Testis (tissue), 3 donors: ENCODE data around the gene AOC3. TPM values are rescaled to one million over a fixed set of nuclear protein-coding genes. Genes with fewer than 3 reads are reported as not detected.

Experiments used
- DNase-seq: peaks from one replicate; pipeline ENCODE4 v3.0.0-alpha.2; 2019
- H3K27ac ChIP-seq, 2 donors: fragments of 200-600 bp; sonication (generic); one replicate each; pipeline ENCODE4 v1.5.1; 2019
- H3K27me3 ChIP-seq: fragments of 200-600 bp; sonication (generic); one replicate; pipeline ENCODE4 v1.5.1; 2019
- H3K36me3 ChIP-seq: fragments of 200-600 bp; sonication (generic); one replicate; pipeline ENCODE4 v1.5.1; 2017; ENCODE audit warnings: low read depth; ENCODE audit errors: missing control alignments
- H3K4me1 ChIP-seq: fragments of 200-600 bp; sonication (generic); one replicate; pipeline ENCODE4 v1.5.1; 2019
- H3K4me3 ChIP-seq, 2 donors: fragments of 200-600 bp; sonication (generic); one replicate each; pipeline ENCODE4 v1.5.1; 2017 to 2019
- H3K9me3 ChIP-seq: fragments of 200-600 bp; sonication (generic); one replicate; pipeline ENCODE4 v1.5.1; 2017
- CTCF ChIP-seq, 3 experiments: fragments of 450-650 bp in 2 of 3; fragments of 200-600 bp in 1 of 3; sonication (generic) in 1 of 3; IDR thresholded peaks; one replicate each; pipeline ENCODE4 v1.5.1; 2016 to 2019; ENCODE audit warnings: antibody characterized with exemption in 3 of 3, mild to moderate bottlenecking in 2 of 3, moderate library complexity in 1 of 3
- POLR2A ChIP-seq: fragments of 450-650 bp; IDR thresholded peaks from one replicate; pipeline ENCODE4 v1.6.1; 2017; ENCODE audit warnings: antibody characterized with exemption, mild to moderate bottlenecking, moderate library complexity
- WGBS, 2 donors: methylation state at CpG; one replicate each; pipeline ENCODE4 v1.1.5; 2018; 5-methylcytosine and 5-hydroxymethylcytosine counted together
- intact Hi-C: fragments of 100-400 bp; cut with DNase I; formaldehyde crosslinking; loops from one replicate; pipeline ENCODE4 v1.15.1; 2023; ENCODE audit warnings: low total_unique reads
- microRNA-seq, 2 donors: library from miRNA; unstranded; fragments of <30 nt; microRNA quantifications; one replicate each; pipeline ENCODE4, GENCODE V29; 2016; ENCODE audit warnings: borderline number of aligned reads in 2 of 2, borderline replicate concordance in 1 of 2
- polyA plus RNA-seq: library from polyadenylated mRNA; stranded (reverse); fragments of 350-450 nt; fragmentation: Illumina TruSeq; extraction: RNeasy Lipid Tissue Mini Kit (QIAGEN cat#74804); gene quantifications from one replicate; pipeline ENCODE4 v1.2.3, GENCODE V29; 2014; ENCODE audit warnings: low read depth, low replicate concordance; ENCODE audit not compliant: insufficient read depth
- small RNA-seq, 2 donors: library from RNA; depleted of rRNA; stranded (forward); fragments of <200 nt; gene quantifications; one replicate each; pipeline ENCODE3, GENCODE V24; 2016
- total RNA-seq, 2 donors: library from RNA; depleted of rRNA; stranded (reverse); fragments of >200 nt; gene quantifications; one replicate each; pipeline ENCODE4 v1.2.3, GENCODE V29; 2016

AOC3 gene
- total and polyA plus RNA-seq, 3 donors from 2014 or later = 14.3 to 46.4 (median 14.8) TPM

GRCh38 chr17:42901535-42902229 lies 50.7 kb downstream of the AOC3 start:
- 79 to 85% methylated on average over 10 of the region's 10 CpGs for WGBS, 2 donors
- no peak overlapping the region for H3K4me3 ChIP-seq
- no peaks in the 10 kb centered on the region for H3K36me3 ChIP-seq
- no peak for DNase-seq
- no peaks in the 10 kb centered on the region for H3K4me1 ChIP-seq
- H3K9me3 ChIP-seq = no peaks in the 10 kb centered on the region
- no peaks in the 10 kb centered on the region for H3K27me3 ChIP-seq
- no peak overlapping the region for H3K27ac ChIP-seq
- TF ChIP-seq CTCF (IDR thresholded peaks at IDR 0.05) = no peak
- intact Hi-C loops = no loop called here

DNA sequence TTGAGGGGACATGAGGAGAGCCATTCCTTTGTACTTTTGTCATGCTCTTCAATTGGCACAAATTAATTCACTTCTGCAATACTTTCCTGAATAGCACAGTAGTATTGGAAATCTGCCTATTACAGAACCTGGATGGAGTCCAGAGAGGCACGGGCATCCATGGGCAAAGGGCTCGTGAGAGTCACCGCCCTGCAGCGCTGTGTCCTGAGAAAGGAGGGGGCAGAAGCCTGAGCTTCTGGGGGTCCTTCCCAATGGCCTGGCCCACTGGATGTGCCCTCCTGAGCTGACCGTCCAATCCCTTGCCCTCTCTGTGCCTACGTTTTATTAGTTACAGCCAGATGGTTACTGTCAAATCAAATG lies 53.1 kb downstream of the AOC3 start:
- Histone ChIP-seq H3K4me3 (no peak overlapping the region), H3K9me3 (no peaks in the 10 kb centered on the region), H3K36me3 (no peaks in the 10 kb centered on the region), H3K27me3 (no peaks in the 10 kb centered on the region), H3K4me1 (no peaks in the 10 kb centered on the region), H3K27ac (no peak overlapping the region)
- no peak for DNase-seq
- intact Hi-C loops = no loop called here
- TF ChIP-seq CTCF (IDR thresholded peaks at IDR 0.05) = no peak
- no peak for TF ChIP-seq POLR2A
- WGBS, 2 donors = 83 to 84% methylated on average over 6 of the region's 6 CpGs

GRCh38 chr17:42906772-42907446 lies 55.9 kb downstream of the AOC3 start:
- TF ChIP-seq POLR2A = no peak
- TF ChIP-seq CTCF (IDR thresholded peaks at IDR 0.05) = no peak
- H3K4me1 ChIP-seq = no peaks in the 10 kb centered on the region
- no peaks in the 10 kb centered on the region for H3K9me3 ChIP-seq
- H3K27me3 ChIP-seq = no peaks in the 10 kb centered on the region
- H3K36me3 ChIP-seq = no peaks in the 10 kb centered on the region
- no peak overlapping the region for H3K4me3 ChIP-seq
- intact Hi-C loops = no loop called here
- WGBS, 2 donors = 80 to 81% methylated on average over 8 of the region's 8 CpGs
- DNase-seq = no peak
- H3K27ac ChIP-seq = no peak overlapping the region

Small RNA genes lying within 50 kb of the gene (microRNA-seq; reads per million reads assigned to microRNA genes)
- gene MIR6781 = 0 reads per million in 2 donors

Small RNA genes lying within 50 kb of the gene (small RNA-seq; reads per million reads assigned to genes)
- gene MIR6781 = 0 reads per million in 2 donors
- 0 reads per million in 2 donors for gene RNU6-287P

Other genes starting within 250 kb of the AOC3 start
- 100 to 1,000 TPM; 140 to 154 TPM for gene RETREG3, start 241.8 kb upstream of the AOC3 start, total RNA-seq
- 62.3 TPM for gene RETREG3, start 241.8 kb upstream of the AOC3 start, polyA plus RNA-seq
- 100 to 1,000 TPM; 209 to 265 TPM for gene TUBG1, start 241.5 kb upstream of the AOC3 start, total RNA-seq
- gene TUBG1, start 241.5 kb upstream of the AOC3 start, polyA plus RNA-seq = 411 TPM
- 10 to 100 TPM; 50.4 to 57.5 TPM for gene TUBG2, start 191.9 kb upstream of the AOC3 start, total RNA-seq
- gene TUBG2, start 191.9 kb upstream of the AOC3 start, polyA plus RNA-seq = 30.6 TPM
- 10 to 100 TPM; 65.8 to 67.3 TPM for gene PLEKHH3, start 174.2 kb upstream of the AOC3 start, total RNA-seq
- gene PLEKHH3, start 174.2 kb upstream of the AOC3 start, polyA plus RNA-seq = 42.8 TPM
- 10 to 100 TPM in 1 of 2 donors, 1 to 10 TPM in 1; 9.8 to 14.3 TPM for gene CCR10, start 169.4 kb upstream of the AOC3 start, total RNA-seq
- gene CCR10, start 169.4 kb upstream of the AOC3 start, polyA plus RNA-seq = 2.9 TPM
- 10 to 100 TPM in 1 of 2 donors, 1 to 10 TPM in 1; 9.0 to 10.3 TPM for gene CNTNAP1, start 168.7 kb upstream of the AOC3 start, total RNA-seq
- 6.0 TPM for gene CNTNAP1, start 168.7 kb upstream of the AOC3 start, polyA plus RNA-seq
- 10 to 100 TPM; 53.7 to 59.4 TPM for gene EZH1, start 106.2 kb upstream of the AOC3 start, total RNA-seq
- gene EZH1, start 106.2 kb upstream of the AOC3 start, polyA plus RNA-seq = 28.1 TPM
- gene RAMP2, start 90.0 kb upstream of the AOC3 start, total RNA-seq = 10 to 100 TPM in 1 of 2 donors, 1 to 10 TPM in 1; 6.9 to 14.6 TPM
- gene RAMP2, start 90.0 kb upstream of the AOC3 start, polyA plus RNA-seq = 38.2 TPM
- gene VPS25, start 77.8 kb upstream of the AOC3 start, total RNA-seq = 10 to 100 TPM; 48.3 to 51.8 TPM
- gene VPS25, start 77.8 kb upstream of the AOC3 start, polyA plus RNA-seq = 64.1 TPM
- 1 to 10 TPM; 1.4 to 2.3 TPM for gene WNK4, start 70.6 kb upstream of the AOC3 start, total RNA-seq
- 2.8 TPM for gene WNK4, start 70.6 kb upstream of the AOC3 start, polyA plus RNA-seq
- gene COA3, start 52.5 kb upstream of the AOC3 start, total RNA-seq = 10 to 100 TPM; 43.0 to 49.2 TPM
- gene COA3, start 52.5 kb upstream of the AOC3 start, polyA plus RNA-seq = 52.7 TPM
- gene CNTD1, start 52.3 kb upstream of the AOC3 start, total RNA-seq = 10 to 100 TPM; 21.2 to 49.1 TPM
- gene CNTD1, start 52.3 kb upstream of the AOC3 start, polyA plus RNA-seq = 114 TPM
- gene BECN1, start 26.9 kb upstream of the AOC3 start, total RNA-seq = 100 to 1,000 TPM; 100 to 111 TPM
- 74.2 TPM for gene BECN1, start 26.9 kb upstream of the AOC3 start, polyA plus RNA-seq
- gene PSME3, start 17.8 kb upstream of the AOC3 start, total RNA-seq = 10 to 100 TPM; 79.7 to 92.1 TPM
- 135 TPM for gene PSME3, start 17.8 kb upstream of the AOC3 start, polyA plus RNA-seq
- gene AOC2, start 6.6 kb upstream of the AOC3 start, total RNA-seq = 10 to 100 TPM; 10.3 to 14.6 TPM
- 5.7 TPM for gene AOC2, start 6.6 kb upstream of the AOC3 start, polyA plus RNA-seq
- gene G6PC1, start 49.6 kb downstream of the AOC3 start, total RNA-seq = under 1 TPM in 1 of 2 donors, not detected in 1; 0.06 TPM
- 0.26 TPM for gene G6PC1, start 49.6 kb downstream of the AOC3 start, polyA plus RNA-seq
- 10 to 100 TPM; 62.0 to 84.3 TPM for gene AARSD1, start 113.3 kb downstream of the AOC3 start, total RNA-seq
- 184 TPM for gene AARSD1, start 113.3 kb downstream of the AOC3 start, polyA plus RNA-seq
- gene PTGES3L, start 128.9 kb downstream of the AOC3 start, total RNA-seq = 1 to 10 TPM; 2.8 to 5.2 TPM
- 5.5 TPM for gene PTGES3L, start 128.9 kb downstream of the AOC3 start, polyA plus RNA-seq
- gene RUNDC1, start 129.4 kb downstream of the AOC3 start, total RNA-seq = 10 to 100 TPM; 18.5 to 20.2 TPM
- 17.5 TPM for gene RUNDC1, start 129.4 kb downstream of the AOC3 start, polyA plus RNA-seq
- 100 to 1,000 TPM; 457 to 634 TPM for gene RPL27, start 147.2 kb downstream of the AOC3 start, total RNA-seq
- gene RPL27, start 147.2 kb downstream of the AOC3 start, polyA plus RNA-seq = 1,036 TPM
- gene IFI35, start 155.6 kb downstream of the AOC3 start, total RNA-seq = 10 to 100 TPM in 1 of 2 donors, 1 to 10 TPM in 1; 8.0 to 12.7 TPM
- 15.0 TPM for gene IFI35, start 155.6 kb downstream of the AOC3 start, polyA plus RNA-seq
- 100 to 1,000 TPM; 201 to 277 TPM for gene VAT1, start 171.2 kb downstream of the AOC3 start, total RNA-seq
- 204 TPM for gene VAT1, start 171.2 kb downstream of the AOC3 start, polyA plus RNA-seq
- 10 to 100 TPM; 15.7 to 33.1 TPM for gene RND2, start 174.0 kb downstream of the AOC3 start, total RNA-seq
- 48.7 TPM for gene RND2, start 174.0 kb downstream of the AOC3 start, polyA plus RNA-seq